HG02763 (cell line): ENCODE results near the gene DENND5A.
A peak's percentile ranks its signal among the peaks of the same experiment; 100 is the strongest.

ENCODE experiments used
- ATAC-seq: cut with Tn5 transposase; IDR thresholded peaks from one replicate; pipeline ENCODE4 v1.9.1; 2021; ENCODE audit warnings: mild to moderate bottlenecking, moderate library complexity; ENCODE audit not compliant: unreplicated experiment

Gene DENND5A

DNA sequence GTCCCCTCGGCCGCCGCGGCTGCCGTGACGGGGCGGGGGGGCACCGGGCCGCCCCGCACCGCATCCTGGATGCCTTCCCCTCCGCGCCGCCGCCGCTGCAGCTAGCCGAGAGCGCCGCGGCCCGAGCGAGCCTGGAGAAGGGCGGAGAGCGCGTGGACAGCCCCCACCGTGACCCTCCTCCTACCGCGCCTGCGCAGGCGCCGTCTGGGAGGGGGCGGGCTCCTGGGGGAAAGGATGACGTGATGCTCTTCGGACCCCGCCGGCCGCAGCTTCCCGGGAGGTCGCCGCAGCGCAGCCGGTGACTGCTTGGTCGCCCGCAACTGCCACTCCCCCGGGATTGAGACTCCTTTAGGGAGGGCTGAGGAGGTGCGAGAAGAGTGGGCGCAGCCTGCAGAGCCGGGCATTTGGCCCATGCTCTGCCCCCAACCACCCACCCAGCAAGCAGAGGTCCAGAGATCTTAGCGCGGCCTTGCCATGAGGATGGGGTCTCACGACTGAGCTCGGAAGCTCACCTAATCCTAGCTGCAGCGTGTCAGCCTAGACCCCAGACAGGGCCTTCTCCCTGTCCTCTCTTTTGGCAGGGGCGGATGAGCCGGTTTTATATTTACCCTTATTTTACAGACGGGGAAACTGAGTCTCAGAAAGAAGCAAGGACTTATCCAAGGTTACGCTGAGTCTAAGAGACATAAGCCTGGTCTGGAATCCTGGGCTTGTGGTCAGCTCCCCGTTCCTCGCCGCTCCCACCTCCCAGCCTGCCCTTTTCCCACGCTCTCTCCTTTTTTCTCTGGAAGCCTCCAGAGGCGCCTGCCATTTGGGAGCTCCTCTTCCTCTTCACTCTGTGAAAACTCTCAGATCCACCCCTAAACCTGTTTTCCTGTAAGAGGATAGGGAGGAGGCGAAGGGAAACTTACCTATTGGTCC lies at the start of gene DENND5A:
DENND5A (minus strand) TSS at position 140 of the 921 bp plus-strand sequence. CDS start 281 bp downstream, outside the sequence.
- no peak for ATAC-seq

DNA sequence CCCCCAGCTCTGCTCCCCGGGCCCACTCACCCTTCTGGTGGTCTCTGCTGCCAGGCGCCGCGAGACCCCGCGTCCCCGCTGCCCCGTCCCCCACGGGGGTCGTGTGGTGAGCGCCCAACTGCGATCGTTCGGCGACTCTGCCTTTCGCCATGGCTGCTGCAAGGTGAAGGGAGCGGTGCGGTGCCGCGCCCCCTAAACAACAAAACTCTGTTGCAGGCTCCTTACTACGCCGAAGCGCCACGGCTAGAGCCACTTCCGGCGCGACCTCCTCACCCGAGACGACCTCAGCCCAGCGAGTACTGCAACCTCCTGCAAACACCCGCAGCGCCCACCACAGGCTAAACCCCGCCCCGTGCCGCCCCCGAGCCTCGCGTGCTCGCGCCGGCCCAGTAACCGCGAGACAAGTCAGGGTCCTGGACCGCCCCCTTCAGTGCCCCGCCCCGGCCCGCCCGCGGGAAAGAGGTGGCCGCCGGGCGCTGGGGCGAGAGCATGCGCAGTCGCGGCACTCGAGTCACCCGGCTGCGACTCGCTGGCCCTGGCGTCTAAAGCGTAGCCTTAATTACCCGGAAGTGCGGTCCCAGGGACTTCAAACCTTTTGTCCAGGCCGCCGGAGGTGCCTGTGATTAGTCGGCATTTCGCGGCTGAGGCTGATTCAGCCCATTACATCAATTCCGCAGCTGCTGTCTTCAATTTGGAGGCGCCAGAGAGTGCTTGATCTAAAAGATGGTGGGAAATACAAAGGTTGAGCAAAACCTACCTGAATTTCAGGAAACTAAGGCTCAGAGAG lies 49.3 kb upstream of the DENND5A start, which contains the start of gene TMEM41B:
TMEM41B (minus strand) TSS at position 303 of the 787 bp plus-strand sequence; CDS start at position 151, 152 bp downstream.
- peak; percentile 97 for ATAC-seq

DNA sequence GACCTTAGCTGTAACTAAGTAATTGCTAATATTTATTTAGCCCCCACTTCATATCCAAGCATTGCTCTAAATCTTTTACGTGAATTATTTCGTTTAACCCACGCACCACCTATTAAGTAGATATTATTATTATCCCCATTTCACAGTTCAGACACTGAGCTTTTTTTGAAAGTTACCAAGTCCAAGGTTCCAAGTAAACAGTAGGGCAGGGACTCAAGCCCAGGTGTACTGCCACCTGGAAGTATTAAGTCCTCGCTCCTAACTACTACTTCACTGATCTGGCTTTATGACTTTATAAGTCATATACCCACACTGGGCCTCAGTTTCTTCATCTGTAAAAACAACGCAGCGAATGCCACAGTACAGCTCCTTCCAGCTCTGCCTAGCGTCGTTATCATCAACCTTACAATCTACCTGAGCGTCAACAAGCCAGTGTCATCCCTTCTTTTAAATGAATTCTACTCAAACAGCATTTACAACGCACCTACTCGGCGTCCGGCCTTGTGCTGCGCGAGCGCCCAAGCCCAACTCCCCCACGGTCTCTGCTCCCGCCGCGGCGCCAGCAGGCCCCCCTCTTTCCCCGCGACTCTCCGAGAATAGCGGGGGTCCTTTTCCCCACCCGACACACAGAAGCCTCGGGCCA lies 48.6 kb upstream of the DENND5A start:
- peak; percentile 2 for ATAC-seq

GRCh38 chr11:9310485-9311090 lies 45.4 kb upstream of the DENND5A start:
- no peak for ATAC-seq

DNA sequence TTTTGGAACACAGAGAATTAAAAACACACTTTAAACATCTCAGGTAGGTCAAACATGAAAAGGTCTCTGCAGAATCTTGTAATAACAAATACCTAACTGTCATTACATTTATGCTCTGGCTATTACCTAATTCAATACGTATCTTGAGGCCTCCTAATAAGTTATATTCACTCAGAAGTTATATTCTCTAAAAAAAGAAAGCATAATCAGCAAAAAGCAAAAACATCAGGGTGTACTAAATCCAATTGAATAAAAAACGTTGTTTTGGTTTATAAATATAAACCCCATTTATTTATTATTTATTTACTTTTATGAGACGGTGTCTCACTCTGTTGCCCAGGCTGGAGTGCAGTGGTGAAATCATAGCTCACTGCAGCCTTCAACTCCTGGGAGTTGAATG lies 39.0 kb upstream of the DENND5A start:
- no peak for ATAC-seq

- no peak for ATAC-seq
Measured at GRCh38 chr11:9302448-9302847, 37.3 kb upstream of the DENND5A start.

DNA sequence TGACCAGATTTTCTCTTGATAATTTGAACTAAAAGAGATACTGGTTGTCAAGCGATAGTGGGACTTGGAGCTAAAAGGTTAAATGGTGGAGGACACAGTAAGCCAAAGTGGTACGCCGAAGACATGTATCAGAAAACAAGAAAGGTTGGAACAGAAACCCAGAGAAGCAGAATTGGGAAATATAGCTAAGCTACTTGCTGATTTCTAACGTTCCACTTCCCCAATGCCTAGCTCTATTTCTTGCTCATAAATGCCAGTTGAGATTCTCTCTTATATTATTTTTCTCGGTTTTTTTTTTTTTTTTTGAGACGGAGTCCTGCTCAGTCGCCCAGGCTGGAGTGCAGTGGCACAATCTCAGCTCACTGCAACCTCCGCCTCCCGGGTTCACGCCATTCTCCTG lies 36.6 kb upstream of the DENND5A start:
- no peak for ATAC-seq

DNA sequence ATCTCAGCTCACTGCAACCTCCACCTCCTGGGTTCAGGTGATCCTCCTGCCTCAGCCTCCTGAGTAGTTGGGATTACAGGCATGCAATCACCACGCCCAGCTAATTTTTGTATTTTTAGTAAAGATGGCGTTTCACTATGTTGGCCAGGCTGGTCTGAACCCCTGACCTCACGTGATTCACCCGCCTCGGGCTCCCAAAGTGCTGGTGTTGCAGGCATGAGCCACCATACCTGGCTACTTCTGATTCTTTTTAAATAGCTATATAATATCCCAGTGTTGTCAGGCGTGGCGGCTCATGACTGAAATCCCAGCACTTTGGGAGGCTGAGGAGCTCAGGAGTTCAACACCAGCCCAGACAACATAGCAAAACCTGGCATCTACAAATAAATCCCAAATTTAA lies 28.5 kb upstream of the DENND5A start:
- no peak for ATAC-seq

- ATAC-seq: no peak
Measured at GRCh38 chr11:9285850-9286587, 20.9 kb upstream of the DENND5A start.

DNA sequence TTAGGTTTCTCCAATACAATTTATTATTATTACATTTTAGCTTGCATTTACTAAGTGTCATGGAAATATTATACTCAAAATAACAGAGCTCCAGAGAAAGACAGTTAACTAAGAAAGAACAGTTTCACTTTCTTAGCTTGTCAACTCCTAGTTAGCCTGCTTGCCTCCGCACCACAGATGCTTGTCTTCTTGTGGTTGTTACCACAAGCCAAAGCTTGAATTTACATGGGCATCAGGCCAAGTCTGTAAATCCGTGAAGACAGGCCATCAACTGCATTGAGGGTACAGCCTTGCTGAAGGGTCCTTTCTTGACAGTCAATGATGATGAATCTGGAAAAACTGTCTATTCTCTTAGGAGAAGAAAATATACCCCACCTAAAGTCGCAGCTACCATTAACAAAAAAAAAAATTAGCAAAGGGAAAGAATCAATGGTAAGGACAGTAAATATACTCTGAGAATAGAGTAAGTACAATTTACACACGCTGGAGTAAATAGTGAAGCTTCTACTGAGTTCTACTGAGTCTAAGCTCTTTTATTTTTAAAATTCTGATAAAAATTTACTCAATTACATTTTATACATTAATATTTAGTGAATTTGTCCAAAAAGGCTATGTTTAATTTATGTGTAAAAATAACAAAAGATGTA lies 15.6 kb upstream of the DENND5A start:
- ATAC-seq: no peak

GRCh38 chr11:9277176-9277575 lies 12.0 kb upstream of the DENND5A start:
- ATAC-seq: no peak

DNA sequence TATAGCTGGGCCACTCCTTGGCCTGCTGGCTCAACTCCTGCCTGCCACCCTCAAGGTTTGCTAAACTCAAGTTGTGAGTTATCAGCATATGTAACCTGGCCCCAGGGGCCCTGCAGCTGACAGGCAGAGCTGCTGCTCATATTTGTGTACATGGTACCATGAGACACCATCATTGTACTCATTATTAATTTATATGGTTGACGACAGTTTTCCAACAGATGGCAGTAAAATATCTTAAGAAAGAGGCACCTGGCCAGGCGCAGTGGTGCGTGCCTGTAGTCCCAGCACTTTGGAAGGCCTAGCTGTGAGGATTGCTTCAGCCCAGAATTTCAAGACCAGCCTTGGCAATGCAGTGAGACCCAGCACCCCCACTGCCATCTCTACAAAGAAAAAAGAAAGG lies 11.4 kb upstream of the DENND5A start:
- ATAC-seq: no peak

- no peak for ATAC-seq
Measured at GRCh38 chr11:9274499-9275258, 9.5 kb upstream of the DENND5A start.

DNA sequence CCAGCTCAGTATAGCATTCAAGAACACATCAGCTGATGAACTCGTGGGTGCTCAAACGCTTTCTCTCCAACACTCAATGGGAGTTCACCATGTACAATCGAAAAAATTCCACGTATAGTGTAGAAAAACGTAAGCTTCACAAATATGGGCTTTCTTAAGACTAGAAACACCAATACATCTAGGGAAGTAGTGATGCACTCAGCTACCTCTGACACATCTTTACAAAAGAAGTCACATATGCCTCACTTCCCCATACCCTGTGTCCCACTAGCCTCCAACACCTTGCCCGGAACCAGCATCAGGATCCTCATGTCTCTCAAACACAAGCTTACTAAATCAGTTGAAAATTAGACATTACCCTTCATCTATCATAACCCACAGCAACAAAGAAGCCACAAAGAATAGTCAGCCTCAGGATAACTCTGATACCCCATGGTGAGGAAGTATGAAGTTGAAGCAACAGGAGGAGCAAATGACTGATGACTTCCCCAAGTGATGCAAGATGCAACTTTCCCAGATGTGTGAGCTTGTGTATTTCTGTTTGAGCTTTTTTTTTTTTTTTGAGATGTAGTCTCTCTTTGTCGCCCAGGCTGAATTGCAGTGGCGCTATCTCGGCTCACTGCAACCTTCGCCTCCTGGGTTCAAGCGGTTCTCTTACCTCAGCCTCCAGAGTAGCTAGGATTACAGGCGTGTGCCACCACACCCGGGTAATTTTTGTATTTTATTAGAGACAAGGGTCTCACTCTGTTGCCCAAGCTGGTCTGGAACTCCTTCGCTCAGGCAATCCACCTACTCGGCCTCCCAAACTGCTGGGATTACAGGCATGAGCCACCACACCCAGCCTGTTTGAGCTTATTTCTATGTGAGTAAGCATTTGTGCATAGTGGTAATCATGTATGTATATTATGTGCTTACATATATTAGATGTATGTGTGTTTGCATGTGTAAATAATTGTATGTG lies 8.5 kb upstream of the DENND5A start:
- no peak for ATAC-seq

GRCh38 chr11:9269492-9270013 lies 4.4 kb upstream of the DENND5A start:
- no peak for ATAC-seq

- ATAC-seq: no peak
Measured at GRCh38 chr11:9267680-9268079, 2.5 kb upstream of the DENND5A start.

DNA sequence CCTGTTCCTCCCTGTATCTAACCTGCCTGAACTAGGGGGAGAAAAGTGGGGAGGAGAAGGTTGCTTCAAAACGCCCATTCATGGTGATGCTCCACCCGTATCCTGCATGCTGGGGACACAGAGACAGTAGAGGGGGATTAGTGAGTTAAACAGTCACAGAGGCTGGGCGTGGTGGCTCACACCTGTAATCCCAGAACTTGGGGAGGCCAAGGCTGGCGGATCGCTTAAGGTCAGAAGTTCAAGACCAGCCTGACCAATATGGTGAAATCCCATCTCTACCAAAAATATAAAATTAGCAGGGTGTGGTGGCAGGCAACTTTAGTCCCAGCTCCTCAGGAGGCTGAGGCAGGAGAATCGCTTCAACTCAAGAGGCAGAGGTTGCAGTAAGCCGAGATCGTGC lies 1.8 kb upstream of the DENND5A start:
- no peak for ATAC-seq
